ENCODE measurements around the gene CALB2. TPM values are rescaled to one million over a fixed set of nuclear protein-coding genes. Genes with fewer than 3 reads are reported as not detected.
A peak's percentile ranks its signal among the peaks of the same experiment; 100 is the strongest.

The CALB2 gene
- total RNA-seq, 2 donors from 2014 or later = not detected

DNA sequence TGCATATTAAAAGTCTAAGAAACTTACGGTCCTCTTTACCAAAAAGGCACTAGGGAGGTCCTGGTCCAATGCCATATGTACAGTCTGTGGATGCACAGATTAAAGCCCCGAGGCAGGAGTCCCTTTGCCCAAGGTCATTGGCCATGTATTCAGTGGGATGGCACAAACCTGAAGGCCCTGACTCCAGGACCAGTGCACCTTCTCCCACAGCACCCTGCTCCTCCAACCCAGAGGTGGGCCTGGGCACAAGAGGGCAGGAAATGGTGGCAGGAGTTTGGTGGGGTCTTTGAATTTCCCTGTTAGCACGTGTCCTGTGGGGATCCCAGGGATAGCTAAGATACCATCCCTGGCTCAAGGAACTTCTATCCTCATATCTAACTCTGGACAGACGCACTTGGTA, 54.8 kb downstream of the CALB2 start:
- no peaks in the 10 kb centered on the region for H3K4me1 Mint-ChIP-seq
- no peaks in the 10 kb centered on the region for H3K36me3 Mint-ChIP-seq (ENCODE audit: low read depth)
- H3K27ac Mint-ChIP-seq = no peak overlapping the region
- H3K9me3 Mint-ChIP-seq = no peaks in the 10 kb centered on the region
- no peak overlapping the region for H3K4me3 Mint-ChIP-seq
- peaks cover 29% of the 10 kb centered on the region for H3K27me3 Mint-ChIP-seq
- ATAC-seq (replicated peaks) = no peak

DNA sequence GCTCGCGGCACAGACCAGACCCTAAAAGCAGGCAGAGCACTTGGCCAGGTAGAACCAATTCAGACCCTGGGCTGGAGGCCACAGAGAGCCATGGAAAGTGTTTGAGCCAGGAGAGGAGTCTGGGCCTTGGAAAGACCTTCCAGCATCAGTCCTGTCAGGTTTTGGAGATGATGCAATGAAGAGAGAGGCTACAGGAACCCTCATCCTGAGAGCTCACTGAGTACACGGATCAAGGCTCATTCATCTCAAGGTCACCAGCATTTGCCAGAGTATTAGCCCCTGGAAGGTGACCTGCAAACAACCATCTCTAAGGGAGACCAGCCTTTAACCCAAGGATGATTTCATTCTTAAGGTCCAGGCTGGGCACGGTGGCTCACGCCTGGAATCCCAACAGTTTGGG, 55.5 kb downstream of the CALB2 start:
- H3K27me3 Mint-ChIP-seq = peaks cover 31% of the 10 kb centered on the region
- no peak overlapping the region for H3K4me3 Mint-ChIP-seq
- no peak overlapping the region for H3K27ac Mint-ChIP-seq
- no peaks in the 10 kb centered on the region for H3K9me3 Mint-ChIP-seq
- no peak for ATAC-seq (replicated peaks)
- no peaks in the 10 kb centered on the region for H3K4me1 Mint-ChIP-seq
- H3K36me3 Mint-ChIP-seq (ENCODE audit: low read depth) = no peaks in the 10 kb centered on the region

DNA sequence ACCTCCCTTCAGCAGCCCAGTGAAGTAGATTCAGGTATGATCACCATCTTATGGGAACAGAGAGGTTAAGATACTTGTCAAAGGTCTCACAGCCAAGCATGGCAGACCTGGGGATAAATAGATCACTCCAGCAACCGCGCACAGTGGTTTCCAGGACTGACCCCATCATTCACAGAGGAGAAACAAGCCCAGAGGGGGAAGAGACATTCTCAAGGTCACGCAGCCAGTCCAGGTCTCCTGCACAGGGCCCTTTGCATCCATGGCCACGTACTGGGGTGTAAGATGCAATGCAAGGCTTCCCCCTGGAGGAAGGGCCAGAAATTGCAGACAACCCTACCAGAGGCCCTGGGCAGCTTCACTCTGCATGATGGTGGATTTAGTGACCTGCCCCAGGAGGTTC, 63.4 kb downstream of the CALB2 start:
- Mint-ChIP-seq H3K36me3 (ENCODE audit: low read depth) (no peaks in the 10 kb centered on the region), H3K4me1 (no peaks in the 10 kb centered on the region), H3K4me3 (no peak overlapping the region), H3K9me3 (no peaks in the 10 kb centered on the region), H3K27ac (no peak overlapping the region), H3K27me3 (peaks cover 38% of the 10 kb centered on the region)
- ATAC-seq (replicated peaks) = peak; percentile 69

DNA sequence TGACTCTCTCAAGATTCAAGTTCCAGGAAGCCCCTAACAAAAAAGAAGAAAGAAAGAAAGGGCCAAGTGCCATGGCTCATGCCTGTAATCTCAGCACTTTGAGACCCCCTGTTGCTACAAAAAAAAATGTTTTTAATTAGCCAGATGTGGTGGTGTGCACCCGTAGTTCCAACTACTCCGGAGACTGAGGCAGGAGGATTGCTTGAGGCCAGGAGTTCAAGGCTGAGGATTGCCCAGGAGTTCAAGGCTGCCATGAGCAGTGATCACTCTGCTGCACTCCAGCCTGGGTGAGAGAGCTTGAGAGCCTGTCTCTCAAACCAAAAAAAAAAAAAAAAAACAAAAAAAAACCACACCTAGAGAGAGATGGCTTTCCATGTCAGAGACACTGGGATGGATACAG, 64.5 kb downstream of the CALB2 start:
- no peak overlapping the region for H3K27ac Mint-ChIP-seq
- no peaks in the 10 kb centered on the region for H3K9me3 Mint-ChIP-seq
- ATAC-seq (replicated peaks) = no peak
- no peaks in the 10 kb centered on the region for H3K36me3 Mint-ChIP-seq (ENCODE audit: low read depth)
- no peak overlapping the region for H3K4me3 Mint-ChIP-seq
- H3K27me3 Mint-ChIP-seq = peaks cover 37% of the 10 kb centered on the region
- H3K4me1 Mint-ChIP-seq = no peaks in the 10 kb centered on the region

DNA sequence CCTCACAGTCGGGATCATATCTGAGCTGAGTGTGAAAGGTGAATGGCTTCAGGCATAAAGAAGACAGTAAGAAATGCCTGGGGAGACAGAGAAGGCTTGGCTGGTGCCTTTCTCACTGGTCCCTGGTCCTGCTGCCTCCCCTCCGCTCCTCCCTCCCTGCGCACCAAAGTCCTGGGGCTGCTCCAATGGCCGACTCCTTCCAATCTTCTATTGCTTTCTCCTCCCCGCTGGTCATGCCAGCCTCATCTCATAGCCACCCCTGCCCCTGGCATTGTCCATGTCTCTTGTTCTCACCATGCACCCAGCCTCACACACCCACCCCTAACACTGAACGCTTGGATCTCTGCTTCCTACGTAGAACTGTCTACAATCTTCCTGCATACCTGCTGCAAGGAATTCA, 65.3 kb downstream of the CALB2 start:
- Mint-ChIP-seq H3K9me3 (no peaks in the 10 kb centered on the region), H3K4me1 (no peaks in the 10 kb centered on the region), H3K27ac (no peak overlapping the region), H3K4me3 (no peak overlapping the region), H3K27me3 (peaks cover 33% of the 10 kb centered on the region), H3K36me3 (ENCODE audit: low read depth) (no peaks in the 10 kb centered on the region)
- no peak for ATAC-seq (replicated peaks)

DNA sequence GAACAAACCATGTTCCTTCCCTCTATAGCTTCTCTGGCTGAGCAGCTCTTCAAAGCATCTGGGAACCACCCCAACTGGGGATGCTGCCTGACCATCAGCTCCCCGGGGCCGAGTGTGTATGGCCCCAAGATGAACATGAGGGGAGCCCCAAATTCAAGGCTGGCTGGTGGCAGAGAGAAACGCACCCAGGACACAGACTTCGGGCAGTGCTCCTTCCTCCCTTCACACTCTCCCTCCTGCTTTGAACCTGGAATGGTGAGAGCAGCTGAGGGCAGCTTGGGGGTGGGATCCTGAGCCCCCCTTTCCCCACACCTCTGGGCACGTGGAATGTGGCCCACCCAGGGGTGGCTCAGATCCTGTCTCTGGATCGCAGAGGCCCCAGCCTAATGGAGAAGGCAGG, 66.1 kb downstream of the CALB2 start:
- no peak for ATAC-seq (replicated peaks)
- no peaks in the 10 kb centered on the region for H3K4me1 Mint-ChIP-seq
- no peak overlapping the region for H3K27ac Mint-ChIP-seq

DNA sequence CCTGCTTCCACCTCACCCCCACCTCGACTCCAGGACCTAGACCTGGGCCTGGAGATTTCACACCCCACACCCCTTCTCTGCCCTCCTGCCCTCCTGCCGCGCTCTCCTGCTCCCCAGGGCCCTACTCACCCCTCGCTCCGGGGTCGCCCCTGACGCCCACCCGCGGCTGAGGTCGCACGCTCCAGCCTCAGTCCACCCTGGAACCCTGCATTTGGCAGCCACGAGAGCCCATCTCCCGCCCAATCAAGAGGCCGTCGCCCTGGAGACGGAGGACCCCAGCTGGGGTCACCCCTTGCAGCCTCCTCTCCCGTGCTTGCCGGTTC, 67.2 kb downstream of the CALB2 start:
- no peak for ATAC-seq (replicated peaks)
- peaks cover 41% of the 10 kb centered on the region for H3K27me3 Mint-ChIP-seq
- no peaks in the 10 kb centered on the region for H3K4me1 Mint-ChIP-seq
- H3K36me3 Mint-ChIP-seq (ENCODE audit: low read depth) = no peaks in the 10 kb centered on the region
- no peaks in the 10 kb centered on the region for H3K9me3 Mint-ChIP-seq
- no peak overlapping the region for H3K27ac Mint-ChIP-seq
- no peak overlapping the region for H3K4me3 Mint-ChIP-seq

More for the DNA sequence above, 66.1 kb downstream of the CALB2 start:
- no peak overlapping the region for H3K4me3 Mint-ChIP-seq
- no peaks in the 10 kb centered on the region for H3K9me3 Mint-ChIP-seq
- no peaks in the 10 kb centered on the region for H3K36me3 Mint-ChIP-seq (ENCODE audit: low read depth)
- peaks cover 35% of the 10 kb centered on the region for H3K27me3 Mint-ChIP-seq

DNA sequence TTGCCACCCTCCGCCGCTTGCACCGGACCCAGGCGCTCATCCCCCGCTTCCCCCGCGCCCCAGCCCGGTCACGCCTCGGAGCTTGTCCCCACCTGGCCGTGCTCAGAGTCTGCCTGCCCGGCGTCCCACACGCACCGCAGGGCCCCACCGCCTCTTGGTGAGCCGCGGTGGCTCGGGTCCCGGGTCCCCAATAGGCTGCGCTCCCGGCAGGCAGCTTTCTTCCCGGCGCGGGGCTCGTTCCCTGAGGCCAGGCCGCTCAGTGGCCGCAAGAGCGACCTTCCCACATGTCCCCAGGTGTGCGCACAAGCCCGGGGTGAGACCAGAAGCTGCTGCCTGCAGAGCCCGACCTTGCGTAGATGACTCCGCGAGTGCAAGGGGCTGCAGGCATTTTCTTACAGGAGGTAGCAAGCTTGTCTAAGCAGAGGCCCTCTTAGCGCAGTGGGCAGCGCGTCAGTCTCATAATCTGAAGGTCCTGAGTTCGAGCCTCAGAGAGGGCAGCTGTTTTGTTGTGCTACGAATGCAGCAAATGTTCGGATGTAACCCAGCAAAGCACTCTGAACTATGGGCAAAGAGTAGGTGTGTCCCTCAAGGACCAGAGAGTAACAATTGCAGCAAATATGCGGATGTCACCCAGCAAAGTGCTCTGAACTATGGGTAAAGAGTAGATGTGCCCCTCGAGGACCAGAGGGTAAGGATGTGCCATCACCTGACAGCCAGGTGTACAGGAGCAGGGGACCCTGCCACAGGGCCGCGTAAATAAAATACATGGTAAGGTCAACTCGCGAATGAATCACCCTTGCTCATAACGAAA, 67.8 kb downstream of the CALB2 start:
- ATAC-seq (replicated peaks) = peak; percentile 59
- no peaks in the 10 kb centered on the region for H3K9me3 Mint-ChIP-seq
- H3K4me3 Mint-ChIP-seq = no peak overlapping the region
- H3K27me3 Mint-ChIP-seq = peaks cover 39% of the 10 kb centered on the region
- H3K27ac Mint-ChIP-seq = no peak overlapping the region
- H3K4me1 Mint-ChIP-seq = no peaks in the 10 kb centered on the region
- H3K36me3 Mint-ChIP-seq (ENCODE audit: low read depth) = no peaks in the 10 kb centered on the region

DNA sequence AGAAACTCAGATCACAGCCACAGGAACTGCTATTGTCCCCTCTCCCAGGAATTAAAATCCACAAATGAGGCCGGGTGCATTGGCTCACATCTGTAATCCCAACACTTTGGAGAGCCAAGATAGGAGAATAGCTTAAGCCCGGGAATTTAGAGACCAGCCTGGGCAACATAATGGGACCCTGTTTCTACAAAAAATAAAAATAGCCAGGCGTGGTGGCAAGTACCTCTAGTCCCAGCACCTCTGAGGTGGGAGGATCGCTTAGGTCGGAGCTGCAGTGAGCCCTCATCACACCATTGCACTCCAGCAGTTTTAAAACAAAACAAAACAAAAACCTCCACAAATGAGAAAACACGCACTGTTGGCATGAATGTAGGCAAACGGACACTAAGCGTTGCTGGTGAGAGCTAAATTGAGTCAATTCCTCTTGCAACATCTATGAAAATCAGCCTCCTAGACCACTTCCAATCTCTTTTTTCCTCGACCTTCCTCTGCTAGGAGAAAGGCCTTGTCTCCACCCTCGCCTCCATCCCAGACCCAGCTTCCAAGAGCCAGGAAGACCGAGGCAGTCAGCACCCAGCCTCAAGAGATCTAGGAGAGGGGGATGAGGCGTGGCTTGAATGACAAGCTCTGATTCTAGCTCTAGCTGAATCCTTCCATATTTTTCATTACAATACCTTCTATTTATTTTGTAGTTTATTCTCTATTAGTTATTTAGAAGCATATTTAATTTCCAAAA, 68.5 kb downstream of the CALB2 start:
- Mint-ChIP-seq H3K4me1 (no peaks in the 10 kb centered on the region), H3K27ac (no peak overlapping the region), H3K4me3 (no peak overlapping the region), H3K27me3 (peaks cover 38% of the 10 kb centered on the region), H3K9me3 (no peaks in the 10 kb centered on the region), H3K36me3 (ENCODE audit: low read depth) (no peaks in the 10 kb centered on the region)
- ATAC-seq (replicated peaks) = no peak

DNA sequence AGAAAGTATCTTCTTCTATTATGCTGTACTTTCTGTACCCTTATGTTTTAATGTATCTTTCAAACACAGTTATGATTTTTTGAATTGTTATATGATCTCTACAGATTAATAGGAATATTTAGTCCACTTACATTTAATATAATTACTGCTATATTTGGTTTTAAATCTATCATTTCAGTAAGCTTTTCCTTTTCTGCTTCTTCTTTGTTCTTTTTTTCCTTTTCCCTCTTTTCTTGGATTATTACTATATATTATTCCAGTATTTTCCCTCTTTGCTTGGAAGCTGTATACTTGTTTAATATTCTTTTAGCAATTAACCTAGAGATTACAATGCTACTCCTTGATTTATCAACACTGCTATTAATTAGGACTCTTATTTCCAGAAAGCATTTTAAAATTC, 69.9 kb downstream of the CALB2 start:
- H3K4me3 Mint-ChIP-seq = no peak overlapping the region
- H3K27ac Mint-ChIP-seq = no peak overlapping the region
- peaks cover 38% of the 10 kb centered on the region for H3K27me3 Mint-ChIP-seq
- H3K9me3 Mint-ChIP-seq = no peaks in the 10 kb centered on the region
- no peaks in the 10 kb centered on the region for H3K4me1 Mint-ChIP-seq
- H3K36me3 Mint-ChIP-seq (ENCODE audit: low read depth) = no peaks in the 10 kb centered on the region
- no peak for ATAC-seq (replicated peaks)

DNA sequence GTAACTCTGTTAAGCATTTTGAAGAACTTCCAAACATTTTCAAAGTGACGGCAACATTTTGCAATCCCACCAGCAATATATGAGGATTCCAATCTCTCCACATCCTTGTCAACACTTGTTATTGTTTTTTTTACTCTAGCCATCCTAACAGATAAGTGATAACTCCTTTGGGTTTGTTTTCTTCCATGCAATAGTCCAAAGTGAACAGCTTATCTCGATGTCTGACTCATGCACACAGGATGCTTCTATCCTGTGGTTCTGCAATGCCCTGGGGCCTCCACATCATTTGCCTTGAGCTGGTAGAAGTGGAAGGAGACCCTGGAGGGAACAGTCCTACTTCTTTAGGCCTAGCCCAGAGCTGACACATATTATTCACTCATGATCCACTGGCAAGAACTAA, 70.4 kb downstream of the CALB2 start:
- H3K27me3 Mint-ChIP-seq = peaks cover 37% of the 10 kb centered on the region
- no peaks in the 10 kb centered on the region for H3K36me3 Mint-ChIP-seq (ENCODE audit: low read depth)
- no peaks in the 10 kb centered on the region for H3K4me1 Mint-ChIP-seq
- ATAC-seq (replicated peaks) = no peak
- H3K4me3 Mint-ChIP-seq = no peak overlapping the region
- no peaks in the 10 kb centered on the region for H3K9me3 Mint-ChIP-seq
- no peak overlapping the region for H3K27ac Mint-ChIP-seq

DNA sequence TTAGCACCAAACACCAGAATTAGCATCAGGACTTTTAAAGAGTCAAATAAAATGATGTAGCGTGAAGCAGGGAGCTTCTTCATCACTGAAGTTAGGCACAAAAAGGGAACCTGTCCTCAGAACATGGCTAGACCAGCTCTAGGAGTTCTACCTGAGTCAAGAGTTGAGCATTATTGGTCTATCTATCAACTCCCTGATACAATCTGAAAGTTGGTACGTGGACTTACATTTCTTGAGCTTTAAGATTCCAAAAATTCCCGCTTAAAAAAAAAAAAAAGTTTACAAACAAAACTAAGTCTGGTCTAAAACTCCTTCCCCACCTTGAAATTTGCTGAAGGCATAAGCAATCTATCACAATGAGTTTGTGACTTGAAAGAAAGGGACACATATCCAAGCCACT, 71.1 kb downstream of the CALB2 start:
- no peak for ATAC-seq (replicated peaks)
- no peaks in the 10 kb centered on the region for H3K4me1 Mint-ChIP-seq
- H3K9me3 Mint-ChIP-seq = no peaks in the 10 kb centered on the region
- peaks cover 32% of the 10 kb centered on the region for H3K27me3 Mint-ChIP-seq
- no peaks in the 10 kb centered on the region for H3K36me3 Mint-ChIP-seq (ENCODE audit: low read depth)
- no peak overlapping the region for H3K4me3 Mint-ChIP-seq
- no peak overlapping the region for H3K27ac Mint-ChIP-seq

DNA sequence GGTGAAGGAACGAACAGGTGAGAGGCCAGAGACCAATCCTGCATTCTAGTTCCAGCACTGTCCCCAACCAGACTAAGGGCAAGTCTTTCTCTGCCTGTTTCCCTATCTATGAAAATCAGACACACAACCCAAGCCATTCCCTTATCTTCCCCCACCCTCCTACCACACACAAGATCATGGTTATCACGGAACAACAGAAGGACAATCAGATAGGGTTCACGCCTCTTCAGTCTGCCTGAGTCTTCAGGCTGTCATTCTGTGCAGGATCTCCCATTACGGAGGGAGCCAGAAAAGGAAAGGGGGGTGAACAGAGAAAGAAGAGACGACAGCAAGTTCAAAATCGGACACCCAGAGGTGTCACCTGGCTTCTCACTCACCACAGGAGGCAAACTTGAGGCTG, 72.2 kb downstream of the CALB2 start:
- Mint-ChIP-seq H3K36me3 (ENCODE audit: low read depth) (no peaks in the 10 kb centered on the region), H3K27me3 (peaks cover 22% of the 10 kb centered on the region), H3K27ac (no peak overlapping the region), H3K4me1 (no peaks in the 10 kb centered on the region), H3K4me3 (no peak overlapping the region), H3K9me3 (no peaks in the 10 kb centered on the region)
- no peak for ATAC-seq (replicated peaks)

DNA sequence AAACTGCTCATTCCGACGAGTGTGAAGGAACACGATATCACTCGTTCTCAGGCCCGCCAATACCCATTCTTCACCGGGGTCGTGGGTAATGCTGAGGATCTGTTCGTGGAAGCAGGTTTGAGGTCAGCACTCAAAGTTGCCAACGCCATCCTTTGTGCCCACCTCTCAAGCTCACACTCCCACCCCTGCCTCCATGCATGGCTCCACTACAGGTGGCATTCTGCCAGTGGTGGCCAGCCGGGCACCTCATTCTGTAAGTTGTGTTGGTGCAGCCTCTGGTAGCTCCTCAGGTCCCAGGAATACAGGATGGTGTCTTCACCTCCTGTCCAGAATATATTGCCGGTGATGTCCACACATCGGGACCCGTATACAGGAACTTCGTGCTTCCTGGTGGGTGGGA, 72.7 kb downstream of the CALB2 start:
- Mint-ChIP-seq H3K36me3 (ENCODE audit: low read depth) (no peaks in the 10 kb centered on the region), H3K4me1 (no peaks in the 10 kb centered on the region), H3K4me3 (no peak overlapping the region), H3K27ac (no peak overlapping the region), H3K27me3 (peaks cover 20% of the 10 kb centered on the region), H3K9me3 (no peaks in the 10 kb centered on the region)
- ATAC-seq (replicated peaks) = no peak

DNA sequence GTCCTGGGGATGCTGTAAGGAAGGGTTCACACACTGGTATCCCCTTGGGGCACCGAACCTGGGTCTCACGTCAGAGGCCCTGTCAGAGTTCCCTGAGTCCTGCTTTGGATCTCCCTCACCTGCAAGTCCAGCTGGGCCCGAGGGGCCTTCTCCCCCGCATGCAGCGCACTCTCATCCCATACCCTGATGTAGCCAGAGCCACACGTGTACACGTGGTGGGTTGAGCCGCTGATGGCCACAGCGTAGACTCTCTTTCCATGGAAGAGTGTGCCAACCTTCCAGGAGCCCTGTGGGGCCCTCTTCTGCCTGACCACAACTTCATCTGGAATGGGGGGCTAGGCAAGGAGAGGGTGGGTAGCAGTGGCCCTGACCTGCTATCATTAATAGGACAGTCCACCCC, 73.5 kb downstream of the CALB2 start:
- Mint-ChIP-seq H3K4me1 (no peaks in the 10 kb centered on the region), H3K9me3 (no peaks in the 10 kb centered on the region), H3K4me3 (no peak overlapping the region), H3K36me3 (ENCODE audit: low read depth) (no peaks in the 10 kb centered on the region), H3K27me3 (peaks cover 13% of the 10 kb centered on the region), H3K27ac (no peak overlapping the region)
- ATAC-seq (replicated peaks) = no peak
